K562 (cell line): ENCODE results near the gene PM20D2. TPM values are rescaled to one million over a fixed set of nuclear protein-coding genes. Genes with fewer than 3 reads are reported as not detected.
"Not testable (repeated sequence)": the region's sequence is repeated elsewhere in the genome, so short reads cannot be mapped to it uniquely, and the experiment has no call there.

Experiments used
- ATAC-seq: fragments of 200-7000 bp; cut with Tn5 transposase; 3 replicates; pipeline ENCODE4 v1.9.1; 2020; ENCODE audit warnings: moderate library complexity
- BruUV-seq: library from RNA; stranded (reverse); fragments of 400-500 nt; replicated peaks from 2 replicates; lab custom pipeline; 2021; lab: Mats Ljungman, UMichigan
- CTCF ChIA-PET: fragments of 300-600 bp; formaldehyde crosslinking; extraction: SDS; loops from one replicate; lab custom pipeline; 2021; ENCODE audit warnings: low intra/inter-chr PET ratio; lab: Yijun Ruan, JAX
- POLR2A ChIA-PET: fragments of 300-600, 350-650 bp; sonication (Branson Sonifier 250); formaldehyde crosslinking; extraction: SDS; loops from one replicate; lab custom pipeline; 2021; ENCODE audit warnings: antibody characterized with exemption, inconsistent platforms; lab: Yijun Ruan, JAX
- DNase-seq, 4 experiments: peaks; one replicate each; pipeline versions ENCODE4 v3.0.0 to v3.0.0-alpha.2; 2011 to 2018; ENCODE audit warnings: low spot score in 3 of 4, mixed read lengths in 3 of 4; ENCODE audit errors: extremely low read depth in 1 of 4
- FAIRE-seq: peaks from 2 replicates; lab custom pipeline; 2011; peaks lifted over from hg19 to GRCh38; lab: Jason Lieb, UNC
- H2AFZ ChIP-seq: 2 replicates; pipeline ENCODE4 v1.6.0; 2011; ENCODE audit warnings: low read depth, low read length, control low read depth, inconsistent platforms
- H3K27ac ChIP-seq: fragments of 200-600 bp; 3 replicates; pipeline ENCODE4 v1.8.0; 2011; ENCODE audit warnings: low read depth, mild to moderate bottlenecking, control low read depth, inconsistent platforms, low read length, moderate library complexity, mixed read lengths; ENCODE audit errors: extremely low read depth
- H3K27me3 ChIP-seq, 2 experiments: fragments of 300-600 bp in 1 of 2; 2 replicates in 1 of 2; 3 replicates in 1 of 2; pipeline versions ENCODE4 v1.6.0 to v1.8.0; 2011; ENCODE audit warnings: inconsistent platforms in 2 of 2, low read length in 2 of 2, mild to moderate bottlenecking in 1 of 2, mixed read lengths in 1 of 2, moderate library complexity in 1 of 2; ENCODE audit not compliant: control insufficient read depth in 2 of 2, insufficient read depth in 2 of 2
- H3K36me3 ChIP-seq: fragments of 300-600 bp; 3 replicates; pipeline ENCODE4 v1.8.0; 2011; ENCODE audit warnings: mild to moderate bottlenecking, low read length, inconsistent platforms; ENCODE audit not compliant: control insufficient read depth, insufficient read depth
- H3K4me1 ChIP-seq, 2 experiments: fragments of 200-600 bp in 1 of 2; replicated peaks in 1 of 2; 2 replicates in 1 of 2; 3 replicates in 1 of 2; pipeline versions ENCODE4 v1.5.1 to v1.8.0; 2011; ENCODE audit warnings: inconsistent platforms in 2 of 2, low read length in 2 of 2, mild to moderate bottlenecking in 1 of 2, mixed read lengths in 1 of 2, moderate library complexity in 1 of 2; ENCODE audit not compliant: control insufficient read depth in 2 of 2, insufficient read depth in 2 of 2
- H3K4me2 ChIP-seq: 2 replicates; pipeline ENCODE4 v1.6.1; 2011; ENCODE audit warnings: low read length, control low read depth, inconsistent platforms, mixed read lengths; ENCODE audit not compliant: insufficient read depth
- H3K4me3 ChIP-seq: fragments of 200-600 bp; sonication (generic), shearing (Covaris generic); 2 replicates; pipeline ENCODE4 v1.5.1; 2016; ENCODE audit warnings: control low read depth, inconsistent platforms
- H3K79me2 ChIP-seq: fragments of 200-600 bp; 3 replicates; pipeline ENCODE4 v1.8.0; 2011; ENCODE audit warnings: low read length, inconsistent platforms; ENCODE audit not compliant: control insufficient read depth, insufficient read depth
- H3K9ac ChIP-seq, 2 experiments: 2 replicates each; pipeline versions ENCODE4 v1.6.0 to v1.6.1; 2011; ENCODE audit warnings: low read depth in 2 of 2, low read length in 2 of 2, control low read depth in 1 of 2, inconsistent platforms in 1 of 2, mild to moderate bottlenecking in 1 of 2, mixed read lengths in 1 of 2; ENCODE audit not compliant: insufficient read depth in 1 of 2
- H3K9me1 ChIP-seq: one replicate; pipeline ENCODE4 v1.6.0; 2011; ENCODE audit warnings: inconsistent platforms, mild to moderate bottlenecking, low read length, moderate library complexity; ENCODE audit not compliant: control insufficient read depth, insufficient read depth
- H3K9me3 ChIP-seq: replicated peaks from 2 replicates; pipeline ENCODE4 v1.5.1; 2011; ENCODE audit warnings: low read depth, low read length, inconsistent platforms; ENCODE audit not compliant: control insufficient read depth, insufficient read depth
- H4K20me1 ChIP-seq: replicated peaks from 2 replicates; pipeline ENCODE4 v1.6.1; 2011; ENCODE audit warnings: low read length, inconsistent platforms, mixed read lengths; ENCODE audit not compliant: control insufficient read depth, insufficient read depth
- ARID1B ChIP-seq: fragments of 450-650 bp; IDR thresholded peaks from 2 replicates; pipeline ENCODE4 v1.6.1; 2016; ENCODE audit warnings: antibody characterized with exemption, mild to moderate bottlenecking, inconsistent platforms
- ESRRA ChIP-seq: fragments of 450-650 bp; IDR thresholded peaks from 2 replicates; pipeline ENCODE4 v1.6.1; 2014; ENCODE audit warnings: low read depth, mild to moderate bottlenecking, moderate library complexity, borderline replicate concordance
- L3MBTL2 ChIP-seq: fragments of 450-650 bp; IDR thresholded peaks from 2 replicates; pipeline ENCODE4 v1.6.1; 2016; ENCODE audit warnings: mild to moderate bottlenecking, moderate library complexity
- NR2C2 ChIP-seq, 2 experiments: fragments of 200-800 bp in 1 of 2; sonication (Bioruptor generic) in 1 of 2; sonication (generic) in 1 of 2; formaldehyde crosslinking in 1 of 2; IDR thresholded peaks; 2 replicates each; pipeline versions ENCODE4 v1.6.1 to v1.8.0; 2016 to 2022; ENCODE audit warnings: mild to moderate bottlenecking in 1 of 2, missing compliant biosample characterization in 1 of 2, missing genetic modification characterization in 1 of 2, missing genetic modification reagents in 1 of 2
- SRSF7 ChIP-seq: fragments of 200-400 bp; formaldehyde crosslinking; optimal IDR thresholded peaks from 2 replicates; pipeline ENCODE3; 2017; ENCODE audit warnings: mild to moderate bottlenecking, low read depth, low read length
- TEAD2 ChIP-seq: fragments of 450-650 bp; IDR thresholded peaks from 2 replicates; pipeline ENCODE4 v1.6.1; 2016; ENCODE audit warnings: missing genetic modification characterization, control low read depth, missing compliant biosample characterization
- ZFX ChIP-seq: sonication (generic); formaldehyde crosslinking; IDR thresholded peaks from 2 replicates; pipeline ENCODE4 v1.8.0; 2022; ENCODE audit warnings: mild to moderate bottlenecking, missing genetic modification reagents, moderate library complexity
- ZNF165 ChIP-seq: fragments of 250-450 bp; sonication (Bioruptor Pico); IDR thresholded peaks from 2 replicates; pipeline ENCODE4 v1.4.0; 2020; ENCODE audit warnings: borderline replicate concordance
- ZNF589 ChIP-seq: fragments of 200-800 bp; sonication (Bioruptor generic); IDR thresholded peaks from 2 replicates; pipeline ENCODE4 v1.6.1; 2016; ENCODE audit warnings: low read depth, missing genetic modification characterization, missing compliant biosample characterization
- WGBS: fragments of 100-300 bp; shearing (Covaris generic); methylation state at CpG from one replicate; pipeline ENCODE4 v1.1.6; 2016; ENCODE audit warnings: low coverage, mixed read lengths; ENCODE audit not compliant: insufficient coverage; ENCODE audit errors: missing lambda C conversion rate; 5-methylcytosine and 5-hydroxymethylcytosine counted together
- in situ Hi-C: fragments of 300-500 bp; cut with MboI; formaldehyde crosslinking; loops from 4 replicates; pipeline ENCODE4 v1.15.0; 2018; ENCODE audit warnings: inconsistent platforms, mixed read lengths
- intact Hi-C: fragments of 100-400 bp; cut with micrococcal nuclease; formaldehyde crosslinking; loops from 2 replicates; pipeline ENCODE4 v1.14.2; 2022
- polyA plus RNA-seq, 8 experiments: library from polyadenylated mRNA; depleted of rRNA in 4 of 8; stranded (reverse) in 5 of 8; unstranded in 3 of 8; fragments of >200 nt; fragmentation: Nextera tagmentation in 2 of 8; fragmentation: Illumina TruSeq in 1 of 8; extraction: Ambion mirVana in 2 of 8; extraction: Trizol in 1 of 8; gene quantifications; 2 replicates each; pipeline versions ENCODE4 v1.2.1 to v1.2.3, GENCODE V29; 2011 to 2014; ENCODE audit warnings: inconsistent platforms in 1 of 8, missing spikeins in 1 of 8
- total RNA-seq, 7 experiments: library from RNA; depleted of rRNA in 6 of 7; stranded (reverse); fragments of >200 nt in 6 of 7; fragmentation: Illumina TruSeq in 2 of 7; extraction: Trizol in 2 of 7; gene quantifications; 2 replicates each; pipeline versions ENCODE4 v1.2.1 to v1.2.3, GENCODE V29; 2011 to 2021; ENCODE audit warnings: low replicate concordance in 1 of 7
- TF ChIP-seq, protein P1 (sequence below): fragments of 250-450 bp; sonication (Bioruptor Pico); IDR thresholded peaks from 2 replicates; pipeline ENCODE4 v1.5.0; 2021; ENCODE audit warnings: mild to moderate bottlenecking, moderate library complexity

Gene PM20D2
- total and polyA plus RNA-seq, 9 of the 15 experiments (the other 6 are each of a cell fraction or from before 2014, with no cell fraction given), result 0.30 to 2.6 (median 1.00) TPM

DNA sequence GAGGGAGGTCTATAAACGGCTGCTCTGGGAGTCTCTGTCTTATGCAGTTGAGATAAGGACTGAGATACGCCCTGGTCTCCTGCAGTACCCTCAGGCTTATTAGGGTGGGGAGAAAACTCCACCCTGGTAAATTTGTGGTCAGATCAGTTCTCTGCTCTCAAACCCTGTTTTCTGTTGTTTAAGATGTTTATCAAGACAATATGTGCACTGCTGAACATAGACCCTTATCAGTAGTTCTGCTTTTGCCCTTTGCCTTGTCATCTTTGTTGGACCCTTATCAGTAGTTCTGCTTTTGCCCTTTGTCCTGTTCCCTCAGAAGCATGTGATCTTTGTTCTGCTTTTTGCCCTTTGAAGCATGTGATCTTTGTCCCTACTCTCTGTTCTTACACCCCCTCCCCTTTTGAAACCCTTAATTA lies 17.6 kb upstream of the PM20D2 start (continued):
- TF ChIP-seq ARID1B (peak; percentile 40; the same call in 1 of the 2 replicates), NR2C2 (tag; IDR thresholded peaks at IDR 0.05) (peak; percentile 32; the same call in 1 of the 2 replicates), ESRRA (peak; percentile 45; the same call in 1 of the 2 replicates), L3MBTL2 (0 out of 2 replicates have a peak, but pooled peaks have one; percentile 26)
- not testable (repeated sequence) for TF ChIP-seq NR2C2 (CRISPR knock-in tag; IDR thresholded peaks at IDR 0.05)

DNA sequence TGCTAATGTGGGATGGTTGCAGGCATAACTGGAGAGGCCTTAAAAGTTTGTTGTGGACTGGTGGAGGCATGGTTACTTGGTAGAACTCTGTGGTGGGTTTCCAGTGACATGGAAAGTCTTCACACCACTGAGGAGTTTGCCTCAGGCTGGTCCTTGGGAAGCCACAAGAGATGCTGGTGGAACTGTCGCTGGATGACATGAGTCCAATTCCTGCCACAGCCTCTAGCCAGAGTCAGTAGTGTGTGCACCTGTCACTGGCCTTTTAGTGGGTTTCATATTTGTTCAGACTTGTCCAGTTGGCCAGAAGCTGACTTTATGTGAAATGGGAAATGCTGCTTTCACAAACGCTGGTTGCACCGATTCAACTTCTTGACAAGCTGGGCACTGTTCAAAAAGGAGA lies 14.3 kb upstream of the PM20D2 start:
- POLR2A ChIA-PET, result interaction anchor here (1.0 kb wide), 1 partner anchor 18 kb away, joined by 3 read pairs; no protein-coding TSS in a partner anchor
- Histone ChIP-seq H4K20me1 (no peaks in the 10 kb centered on the region), H3K79me2 (no peaks in the 10 kb centered on the region), H3K4me2 (no peak overlapping the region), H3K4me1 (no peaks in the 10 kb centered on the region), H3K27me3 (peaks cover 3 to 7% of the 10 kb centered on the region in 2 experiments; a peak in 3 of 5 replicates), H3K36me3 (no peaks in the 10 kb centered on the region), H3K9me3 (no peaks in the 10 kb centered on the region), H3K4me3 (no peak overlapping the region), H3K9ac (no peak overlapping the region), H2AFZ (no peak overlapping the region), H3K27ac (no peak overlapping the region), H3K9me1 (no peaks in the 10 kb centered on the region)
- no peak for DNase-seq
- in situ Hi-C loops, result no loop called here
- WGBS, result 0% methylated on average over 3 of the region's 3 CpGs
- BruUV-seq, result no TSS peak
- intact Hi-C loops, result no loop called here
- FAIRE-seq, result no peak
- ATAC-seq, result no peak
- CTCF ChIA-PET, result no interaction called here
- TF ChIP-seq, protein P1, sequence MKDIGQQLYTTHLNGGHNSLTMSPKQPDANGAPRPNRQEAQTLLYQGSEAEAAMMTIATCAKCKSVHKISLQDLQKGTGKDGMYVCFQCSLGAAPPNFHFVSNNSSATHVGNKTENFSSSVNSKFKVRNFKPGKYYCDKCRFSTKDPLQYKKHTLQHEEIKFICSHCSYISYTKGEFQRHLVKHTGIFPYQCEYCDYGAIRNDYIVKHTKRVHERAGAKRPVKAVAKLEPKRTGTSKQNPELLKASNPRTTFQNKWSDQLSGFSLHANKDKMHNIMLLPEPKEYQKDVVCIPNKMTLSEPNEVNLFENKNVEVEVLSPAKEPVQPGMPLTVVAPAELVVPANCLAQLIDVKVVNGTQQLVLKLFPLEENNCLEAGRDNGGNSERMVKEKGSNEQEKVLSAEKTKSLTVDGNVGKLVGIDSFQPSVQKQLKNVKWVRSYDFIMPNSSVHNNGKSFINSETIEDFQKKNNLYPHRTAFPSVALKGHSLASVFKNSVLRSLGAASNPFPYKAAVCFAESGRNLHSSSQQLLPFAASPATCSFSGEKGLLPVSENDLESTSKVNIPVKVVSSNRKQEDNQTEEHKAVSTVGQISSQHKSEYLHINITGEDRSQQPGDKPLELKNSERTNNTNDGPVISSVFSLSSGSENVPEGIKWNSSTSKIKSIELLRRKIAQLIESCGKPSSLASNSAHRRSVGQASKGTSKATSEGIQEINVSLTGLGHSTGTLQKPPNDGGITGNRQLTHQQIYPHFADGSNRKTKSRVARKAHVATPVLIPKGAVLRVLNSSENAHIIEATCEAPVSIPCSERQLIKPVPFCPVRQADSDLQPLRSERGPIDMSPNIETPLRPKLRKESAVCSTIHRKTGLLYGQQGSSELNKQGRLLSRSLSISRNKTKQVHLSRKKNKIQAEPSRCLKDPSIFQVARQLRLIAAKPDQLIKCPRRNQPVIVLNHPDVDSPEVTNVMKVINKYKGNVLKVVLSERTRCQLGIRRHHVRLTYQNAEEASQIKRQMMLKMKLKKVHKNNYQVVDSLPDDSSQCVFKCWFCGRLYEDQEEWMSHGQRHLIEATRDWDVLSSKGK, result no peak
- TF ChIP-seq ZFX (CRISPR knock-in tag), result no peak
- no peak for TF ChIP-seq TEAD2
- no peak for TF ChIP-seq ZNF165 (CRISPR knock-in tag)
- no peak for TF ChIP-seq ZNF589 (CRISPR knock-in tag)
- TF ChIP-seq SRSF7, result no peak
